ENCODE measurements around the gene NINL. TPM values are rescaled to one million over a fixed set of nuclear protein-coding genes. Genes with fewer than 3 reads are reported as not detected.

Gene NINL
- total and polyA plus RNA-seq, 2 of the 8 experiments (the other 6 are each of a cell fraction or from before 2014, with no cell fraction given), result 15.3 to 30.0 TPM

- TF ChIP-seq, protein P1, sequence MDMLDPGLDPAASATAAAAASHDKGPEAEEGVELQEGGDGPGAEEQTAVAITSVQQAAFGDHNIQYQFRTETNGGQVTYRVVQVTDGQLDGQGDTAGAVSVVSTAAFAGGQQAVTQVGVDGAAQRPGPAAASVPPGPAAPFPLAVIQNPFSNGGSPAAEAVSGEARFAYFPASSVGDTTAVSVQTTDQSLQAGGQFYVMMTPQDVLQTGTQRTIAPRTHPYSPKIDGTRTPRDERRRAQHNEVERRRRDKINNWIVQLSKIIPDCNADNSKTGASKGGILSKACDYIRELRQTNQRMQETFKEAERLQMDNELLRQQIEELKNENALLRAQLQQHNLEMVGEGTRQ (IDR thresholded peaks at IDR 0.05; ENCODE audit: low read length), result no peak
- TF ChIP-seq JUND (IDR thresholded peaks at IDR 0.05; ENCODE audit: low read length) (no peak), CHD2 (IDR thresholded peaks at IDR 0.05; ENCODE audit: low read length) (no peak)
Measured at GRCh38 chr20:25461281-25461650, 124.1 kb downstream of the NINL start (continued).
